Sciatic nerve (tissue), 2 donors: ENCODE measurements around the gene CACNA1B. TPM values are rescaled to one million over a fixed set of nuclear protein-coding genes. Genes with fewer than 3 reads are reported as not detected.

ENCODE experiments used
- ATAC-seq: fragments of 200-7000 bp; cut with Tn5 transposase; one replicate; pipeline ENCODE4 v1.9.1; 2020; ENCODE audit warnings: mild to moderate bottlenecking, moderate library complexity
- DNase-seq: peaks from one replicate; pipeline ENCODE4 v3.0.0-alpha.2; 2020; ENCODE audit warnings: low spot score
- intact Hi-C: fragments of 100-400 bp; cut with DNase I; formaldehyde crosslinking; loops from one replicate; pipeline ENCODE4 v1.14.2; 2022
- total RNA-seq: library from RNA; stranded (reverse); fragmentation: NEBNext Ultra II Directional; extraction: Animal tissue kit (Norgen Biotek cat#: 25700); gene quantifications from one replicate; pipeline ENCODE4 v1.2.1, GENCODE V29; 2021
- donor health status: DM: no; HTN: no; CAD: no.
- donor health status: DM: no; HTN: no; CAD: no.

Gene CACNA1B
- total RNA-seq, 1 donor from 2014 or later, result 0.09 TPM

DNA sequence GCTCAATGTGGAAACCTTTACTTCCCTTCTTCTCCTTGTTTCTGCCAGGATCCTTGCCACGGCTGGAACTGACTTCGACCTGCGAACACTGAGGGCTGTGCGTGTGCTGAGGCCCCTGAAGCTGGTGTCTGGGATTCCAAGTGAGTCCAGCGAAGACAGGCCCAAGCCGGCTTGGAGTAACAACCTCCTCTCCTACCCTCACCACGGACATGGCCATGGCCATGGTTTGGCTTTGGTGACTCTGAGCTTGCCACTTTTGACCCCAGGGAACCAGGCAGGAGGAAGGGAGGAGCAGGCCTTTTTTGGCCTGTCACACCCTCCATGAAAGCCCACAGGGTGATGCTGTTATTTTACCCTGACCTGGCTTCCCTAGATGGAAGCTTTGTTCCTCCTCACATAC lies 35.5 kb downstream of the CACNA1B start:
- ATAC-seq (no peak), DNase-seq (no peak)
- intact Hi-C loops, result no loop called here

DNA sequence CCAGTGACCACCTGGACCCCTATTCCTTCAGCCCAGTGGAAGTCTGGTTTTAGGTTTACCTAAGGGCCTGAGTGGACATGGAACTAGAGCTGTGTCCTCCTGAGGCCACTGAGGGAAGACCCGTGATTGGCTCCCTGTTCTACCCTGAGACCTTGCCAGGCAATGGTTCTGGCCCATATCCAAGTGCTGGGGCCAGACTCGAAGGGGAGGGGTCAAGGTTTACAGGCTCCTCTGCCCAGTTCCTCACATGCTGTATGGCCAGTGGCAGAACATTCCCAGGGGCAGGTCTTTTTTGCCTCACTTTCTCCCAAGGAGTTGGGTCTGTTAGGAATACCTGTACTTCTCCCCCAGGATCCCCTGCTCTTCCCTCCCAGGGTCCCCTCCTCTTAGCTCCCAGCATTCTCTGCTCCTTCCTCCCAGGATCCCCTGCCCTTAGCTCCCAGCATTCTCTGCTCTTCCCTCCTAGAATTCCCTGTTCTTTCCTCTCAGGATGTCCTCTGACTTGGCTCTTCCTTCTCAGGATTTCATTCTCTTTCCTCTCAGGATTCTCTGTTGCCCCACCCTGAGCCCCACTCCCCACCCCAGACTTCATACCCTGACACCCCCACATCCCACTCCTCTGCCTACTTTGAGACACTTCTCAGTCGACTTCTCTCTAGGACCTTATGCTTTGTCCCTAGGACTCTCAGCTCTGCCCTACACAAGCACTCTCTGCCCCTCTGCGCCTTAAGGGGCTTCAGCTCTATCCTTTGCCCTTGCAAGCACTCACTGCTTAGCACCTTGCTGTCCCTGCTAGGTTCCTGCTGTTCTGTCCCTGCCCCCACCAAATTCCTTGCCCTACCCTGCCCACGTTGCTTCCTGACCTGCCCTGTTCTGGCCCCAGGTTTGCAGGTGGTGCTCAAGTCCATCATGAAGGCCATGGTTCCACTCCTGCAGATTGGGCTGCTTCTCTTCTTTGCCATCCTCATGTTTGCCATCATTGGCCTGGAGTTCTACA lies 36.5 kb downstream of the CACNA1B start:
- ATAC-seq (no peak), DNase-seq (no peak)
- intact Hi-C loops, result no loop called here

DNA sequence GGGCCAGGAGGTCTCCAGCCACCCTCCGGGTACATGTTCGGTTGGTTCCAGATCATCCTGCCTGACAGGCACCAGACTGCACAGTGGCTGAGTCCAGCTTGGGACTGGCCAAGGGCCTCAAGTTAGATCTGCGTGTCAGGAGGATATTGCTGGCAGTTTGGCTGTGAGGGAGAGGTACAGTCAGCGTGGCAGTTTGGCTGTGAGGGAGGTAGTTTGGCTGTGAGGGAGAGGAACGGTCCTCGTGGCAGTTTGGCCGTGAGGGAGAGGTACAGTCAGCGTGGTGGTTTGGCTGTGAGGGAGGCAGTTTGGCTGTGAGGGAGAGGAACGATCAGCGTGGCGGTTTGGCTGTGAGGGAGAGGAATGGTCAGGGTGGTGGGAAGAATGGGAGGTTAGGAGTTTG lies 39.0 kb downstream of the CACNA1B start:
- no peak for ATAC-seq
- intact Hi-C loops, result no loop called here
- DNase-seq, result no peak

DNA sequence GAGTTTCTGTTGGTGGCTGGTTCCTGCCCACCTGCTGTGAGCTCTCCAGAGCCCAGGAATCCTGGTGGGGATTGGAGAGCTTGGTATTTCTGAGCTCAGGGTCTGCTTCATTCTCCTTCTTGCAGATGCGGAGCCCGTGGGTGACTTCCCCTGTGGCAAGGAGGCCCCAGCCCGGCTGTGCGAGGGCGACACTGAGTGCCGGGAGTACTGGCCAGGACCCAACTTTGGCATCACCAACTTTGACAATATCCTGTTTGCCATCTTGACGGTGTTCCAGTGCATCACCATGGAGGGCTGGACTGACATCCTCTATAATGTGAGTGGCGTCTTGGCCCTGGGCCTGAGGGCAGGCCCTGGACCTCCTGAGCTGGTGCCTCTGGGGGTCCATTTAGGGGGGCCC lies 39.5 kb downstream of the CACNA1B start:
- ATAC-seq, result no peak
- intact Hi-C loops, result no loop called here
- DNase-seq, result no peak

DNA sequence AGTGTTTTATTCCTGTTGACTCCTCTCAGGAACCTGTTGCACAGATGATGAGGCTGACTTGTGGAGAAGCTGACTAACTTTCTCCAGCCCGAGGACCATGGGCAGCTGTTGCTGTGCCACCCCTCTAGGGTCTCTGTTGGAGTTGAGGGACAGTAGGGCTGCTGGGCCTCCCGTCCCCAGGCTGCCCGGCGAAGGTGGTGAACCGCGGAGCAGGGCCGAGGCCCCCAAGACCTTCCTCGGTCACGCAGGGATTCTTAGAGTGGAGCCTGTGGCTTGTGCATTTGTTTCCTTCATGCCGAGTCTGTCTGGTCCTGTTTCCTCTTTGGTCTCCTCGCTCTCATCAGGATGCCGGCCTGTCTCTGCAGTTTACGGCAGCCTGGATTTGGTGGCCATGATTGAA lies 40.2 kb downstream of the CACNA1B start:
- intact Hi-C loops, result no loop called here
- ATAC-seq (no peak), DNase-seq (no peak)

DNA sequence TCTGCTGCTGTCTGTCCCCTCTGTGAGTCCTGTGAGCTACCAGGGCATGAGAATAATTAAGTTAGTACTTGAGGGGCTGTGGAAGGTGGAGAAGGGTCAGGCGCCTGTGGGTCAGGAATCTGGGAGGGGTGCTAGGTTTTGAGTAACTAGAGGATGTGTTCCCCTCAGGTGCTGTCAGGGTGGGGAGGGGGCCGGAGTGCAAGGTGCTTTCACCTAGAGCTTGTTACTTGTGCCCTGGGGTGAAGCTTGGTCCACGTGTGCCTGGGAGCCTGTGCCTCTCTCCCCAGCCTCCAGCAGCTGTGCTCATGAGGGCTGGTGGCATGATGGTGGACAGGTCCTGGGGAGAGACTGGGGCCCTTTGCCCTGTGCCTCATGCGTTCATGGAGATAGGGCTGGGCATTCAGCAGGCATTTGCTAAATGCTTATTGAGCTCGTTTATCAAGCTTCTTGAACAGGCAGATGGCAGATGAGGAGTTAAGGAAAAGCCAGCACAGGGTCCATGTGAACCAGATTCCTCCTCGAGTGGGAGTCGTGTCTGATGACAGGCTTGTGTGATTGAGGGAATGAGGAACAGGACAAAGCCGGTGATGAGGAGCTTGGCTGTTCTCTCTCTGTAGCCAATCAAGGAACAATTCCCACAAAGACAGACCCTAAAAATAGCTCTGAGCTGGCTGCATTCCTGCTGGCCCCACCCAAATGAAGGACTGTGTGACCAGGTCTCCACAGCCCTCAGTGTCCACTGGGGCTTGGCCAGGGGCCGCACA lies 40.9 kb downstream of the CACNA1B start:
- no peak for DNase-seq
- intact Hi-C loops, result no loop called here
- no peak for ATAC-seq

DNA sequence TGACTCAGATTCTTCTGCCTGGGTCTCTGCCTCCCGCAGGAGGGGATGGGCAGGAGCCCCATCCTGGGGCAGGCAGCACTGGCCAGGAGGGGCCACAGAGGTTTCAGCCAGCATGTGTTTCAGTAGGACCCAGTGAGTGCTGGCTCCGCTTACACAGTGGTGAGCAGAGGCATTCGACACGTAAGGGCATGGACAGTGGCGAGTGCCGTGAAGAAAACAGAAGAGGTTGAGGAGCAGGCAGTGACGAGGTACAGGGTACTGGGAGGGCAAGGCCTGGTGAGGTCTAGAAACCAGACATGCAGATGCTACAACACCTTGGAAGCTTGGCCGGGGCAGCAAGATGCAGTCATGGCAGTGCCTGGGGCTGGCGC lies 41.5 kb downstream of the CACNA1B start:
- ATAC-seq, result no peak
- no peak for DNase-seq
- intact Hi-C loops, result no loop called here

DNA sequence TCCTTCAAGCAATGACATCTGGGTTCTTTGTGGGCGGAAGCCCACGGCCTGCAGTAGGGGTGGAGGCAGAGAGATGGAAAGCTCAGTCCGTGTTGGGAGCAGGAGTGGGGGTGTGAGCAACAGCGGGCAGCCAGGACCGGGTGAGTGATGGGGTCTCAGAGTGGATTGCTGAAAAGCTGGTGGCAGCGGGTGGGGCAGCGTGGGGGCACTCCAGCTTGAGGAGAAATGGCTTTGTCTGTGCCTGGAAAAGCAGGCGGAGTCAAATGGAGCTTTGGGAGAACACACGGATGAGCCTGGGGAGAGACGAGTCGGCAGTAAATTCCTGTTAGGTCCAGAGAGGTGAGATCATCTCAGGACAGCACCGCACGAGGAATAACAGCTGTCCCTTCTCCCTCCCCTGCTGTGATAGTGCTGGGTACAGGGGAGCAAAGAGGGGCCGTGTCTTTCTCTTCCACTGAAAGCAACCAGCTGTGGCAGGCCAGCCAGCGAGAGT lies 42.1 kb downstream of the CACNA1B start:
- intact Hi-C loops, result no loop called here
- no peak for ATAC-seq
- no peak for DNase-seq

DNA sequence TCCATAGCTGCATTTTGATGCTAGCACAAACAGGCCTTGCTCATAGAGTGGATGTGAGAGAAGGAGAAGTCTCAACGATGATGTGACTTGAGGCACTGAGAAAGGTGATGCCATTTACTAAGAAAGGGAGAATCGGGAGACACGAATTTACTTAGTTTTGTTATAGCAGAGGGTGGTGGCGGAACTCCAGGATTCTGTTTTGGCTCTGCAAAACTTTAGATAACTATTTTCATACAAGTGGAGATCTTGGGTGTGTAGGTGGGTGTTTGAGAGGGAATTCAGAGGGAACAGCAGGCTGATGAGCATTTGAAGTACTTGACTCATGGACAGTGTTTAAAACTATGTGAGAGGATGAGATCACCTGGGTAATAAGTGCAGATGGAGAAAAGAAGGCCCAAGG lies 43.2 kb downstream of the CACNA1B start:
- ATAC-seq (no peak), DNase-seq (no peak)
- intact Hi-C loops, result no loop called here

DNA sequence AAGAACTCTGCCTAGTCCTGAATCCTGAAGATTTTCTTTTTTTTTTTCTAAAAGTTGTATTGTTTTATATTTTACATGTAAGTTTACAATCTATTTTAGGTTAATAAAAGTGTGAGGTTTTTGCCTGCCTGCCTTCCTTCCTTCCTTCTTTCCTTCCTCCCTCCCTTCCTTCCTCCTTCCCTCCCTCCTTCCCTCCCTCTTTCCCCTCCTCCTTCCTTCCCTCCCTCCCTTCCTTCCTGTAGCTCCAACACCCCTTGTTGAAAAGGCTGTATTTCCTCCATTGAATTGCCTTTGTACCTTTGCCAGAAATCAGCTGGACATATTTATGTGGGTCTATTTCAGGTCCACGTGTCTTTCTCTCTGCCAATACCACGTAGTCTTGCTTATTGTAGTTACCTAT lies 46.6 kb downstream of the CACNA1B start:
- no peak for ATAC-seq
- no peak for DNase-seq
- intact Hi-C loops, result no loop called here

DNA sequence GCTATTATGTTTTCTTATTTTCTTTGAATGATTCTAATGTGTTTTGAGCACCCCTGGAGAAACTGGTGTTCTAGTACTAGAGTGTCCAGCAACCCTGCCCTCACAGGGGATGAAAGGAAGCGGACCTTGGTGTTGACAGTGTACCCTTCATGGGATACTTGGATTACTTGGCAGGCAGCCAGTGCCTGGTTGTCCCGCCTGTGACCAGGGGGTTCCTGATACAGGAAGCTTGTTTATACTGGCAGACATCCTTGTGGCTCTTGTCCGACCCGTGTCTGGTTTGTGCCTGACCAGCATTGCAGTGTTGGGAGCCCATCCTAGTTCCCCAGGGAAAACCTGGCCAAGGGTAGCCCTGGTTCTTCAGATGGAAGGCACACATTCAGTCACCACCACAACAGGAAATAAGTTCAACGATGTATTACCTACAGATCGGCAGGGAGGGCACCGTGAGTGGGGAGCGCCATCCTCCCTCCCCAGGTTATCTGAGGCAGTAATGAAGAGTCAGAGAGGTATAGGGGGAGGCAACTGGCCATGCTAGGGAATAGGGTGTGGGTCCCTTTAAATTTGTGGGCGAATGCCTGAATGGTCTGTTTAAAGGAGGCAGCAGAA lies 47.3 kb downstream of the CACNA1B start:
- no peak for ATAC-seq
- intact Hi-C loops, result no loop called here

DNA sequence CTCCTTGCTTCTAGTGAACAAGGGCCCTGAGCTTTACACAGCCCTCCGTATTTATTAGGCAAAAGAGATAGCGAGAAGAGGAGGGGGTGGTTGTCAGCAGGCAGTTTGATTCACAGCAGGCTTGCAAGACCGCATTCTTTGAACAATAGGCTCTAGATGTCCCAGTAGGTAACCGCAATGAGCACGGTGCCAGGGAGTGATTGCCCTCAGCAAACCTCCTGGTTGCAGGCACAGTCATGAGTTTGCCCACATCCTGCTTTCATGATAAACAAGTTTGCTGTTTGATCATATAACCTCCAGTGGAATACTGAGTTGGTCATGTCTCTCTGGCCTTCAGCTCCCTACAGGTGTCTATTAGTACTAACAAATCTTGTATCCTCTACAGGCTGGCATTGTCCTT lies 66.1 kb downstream of the CACNA1B start:
- DNase-seq (no peak), ATAC-seq (no peak)
- intact Hi-C loops, result no loop called here

More for the DNA sequence above, 47.3 kb downstream of the CACNA1B start:
- DNase-seq, result no peak

DNA sequence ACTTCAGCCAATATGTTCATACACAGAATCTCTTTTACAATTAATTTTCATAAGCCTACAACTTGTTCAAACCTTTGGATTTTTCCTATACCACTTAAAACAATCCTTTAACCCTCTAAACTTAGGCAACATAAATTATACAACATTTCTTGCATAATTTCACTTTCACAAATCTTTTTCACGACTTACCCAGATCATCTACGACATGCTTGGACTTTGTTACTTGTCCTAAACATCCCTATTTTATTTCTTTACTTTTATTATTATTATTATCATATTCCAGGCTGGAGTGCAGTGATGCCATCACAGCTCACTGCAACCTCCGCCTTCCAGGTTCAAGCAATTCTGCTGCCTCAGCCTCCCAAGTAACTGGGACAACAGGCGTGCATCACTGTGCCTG lies 68.0 kb downstream of the CACNA1B start:
- DNase-seq (no peak), ATAC-seq (no peak)
- intact Hi-C loops, result no loop called here

DNA sequence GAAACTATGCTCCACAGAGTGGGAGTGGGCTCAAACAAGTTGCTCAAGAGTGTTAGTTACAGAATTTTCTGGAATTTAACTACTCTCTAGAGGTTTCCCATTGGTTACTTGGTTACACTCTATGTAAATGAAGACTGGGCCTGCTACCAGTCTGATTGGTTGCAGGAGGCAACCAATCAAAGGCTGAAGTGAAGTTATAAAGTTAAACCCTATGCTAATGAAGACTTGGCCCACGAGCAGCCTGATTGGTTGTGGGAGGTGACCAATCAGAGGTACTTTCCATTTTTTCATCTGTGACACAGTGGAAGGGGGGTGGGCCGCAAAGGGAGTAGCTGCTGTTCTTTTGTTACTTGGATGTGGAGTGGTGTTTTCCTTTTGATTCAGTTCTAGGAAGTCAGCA lies 69.4 kb downstream of the CACNA1B start:
- DNase-seq (no peak), ATAC-seq (no peak)
- intact Hi-C loops, result no loop called here

DNA sequence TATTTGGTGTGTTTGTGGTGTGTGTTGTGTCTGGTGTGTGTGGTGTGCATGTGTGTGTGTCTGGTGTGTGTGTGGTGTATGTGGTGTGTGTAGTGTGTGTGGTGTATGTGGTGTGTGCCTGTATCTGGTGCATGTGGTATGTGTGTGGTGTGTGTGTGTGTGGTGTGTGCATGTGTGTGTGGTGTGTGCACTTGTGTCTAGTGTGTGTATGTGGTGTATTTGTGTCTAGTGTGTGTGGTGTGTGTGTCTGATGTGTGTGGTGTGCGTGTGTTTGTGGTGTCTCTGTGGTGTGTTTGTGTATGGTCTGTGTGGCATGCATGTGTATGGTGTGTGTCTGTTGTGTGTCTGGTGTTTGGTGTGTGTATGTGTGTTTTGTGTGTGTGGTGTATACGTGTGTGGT lies 71.1 kb downstream of the CACNA1B start:
- DNase-seq (no peak), ATAC-seq (no peak)
- intact Hi-C loops, result no loop called here

DNA sequence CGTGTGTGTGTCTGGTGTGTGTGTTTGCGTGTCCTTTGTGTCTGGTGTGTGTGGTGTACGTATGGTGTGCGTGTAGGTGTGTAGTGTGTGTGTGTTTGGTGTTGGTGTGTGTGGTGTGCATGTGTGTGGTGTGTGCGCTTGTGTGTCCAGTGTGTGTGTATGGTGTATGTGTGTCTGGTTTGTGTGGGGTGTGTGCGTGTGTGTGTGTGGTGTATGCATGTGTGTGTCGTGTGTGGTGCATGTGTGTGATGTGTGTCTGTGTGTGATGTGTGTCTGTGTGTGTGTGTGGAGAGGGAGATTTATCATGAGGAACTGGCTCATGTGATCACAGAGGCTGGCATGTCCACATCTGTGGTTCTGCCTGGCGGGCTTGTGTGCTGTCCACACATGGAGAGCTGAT lies 71.7 kb downstream of the CACNA1B start:
- ATAC-seq, result no peak
- intact Hi-C loops, result no loop called here

DNA sequence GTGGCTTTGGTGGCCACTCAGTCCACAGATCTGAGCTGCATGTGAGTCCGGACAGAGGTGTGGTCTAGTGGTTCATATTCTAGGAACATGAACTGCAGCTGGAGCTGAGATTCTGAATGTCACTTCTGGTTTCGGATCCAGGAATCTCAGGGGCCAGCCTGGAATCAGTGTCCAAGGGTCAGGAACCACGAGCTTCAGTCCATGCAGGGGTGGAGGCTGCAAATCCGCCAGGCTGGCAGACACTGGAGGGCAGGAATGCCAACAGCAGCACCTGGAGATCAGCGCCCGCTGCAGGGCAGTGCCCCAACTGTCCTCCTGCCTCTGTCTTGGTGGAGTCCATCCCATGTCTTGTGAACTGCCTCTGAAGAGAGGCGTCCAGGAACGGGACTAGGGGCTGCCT lies 73.5 kb downstream of the CACNA1B start:
- no peak for DNase-seq
- intact Hi-C loops, result no loop called here
- ATAC-seq, result no peak

More for the DNA sequence above, 71.7 kb downstream of the CACNA1B start:
- DNase-seq, result no peak

DNA sequence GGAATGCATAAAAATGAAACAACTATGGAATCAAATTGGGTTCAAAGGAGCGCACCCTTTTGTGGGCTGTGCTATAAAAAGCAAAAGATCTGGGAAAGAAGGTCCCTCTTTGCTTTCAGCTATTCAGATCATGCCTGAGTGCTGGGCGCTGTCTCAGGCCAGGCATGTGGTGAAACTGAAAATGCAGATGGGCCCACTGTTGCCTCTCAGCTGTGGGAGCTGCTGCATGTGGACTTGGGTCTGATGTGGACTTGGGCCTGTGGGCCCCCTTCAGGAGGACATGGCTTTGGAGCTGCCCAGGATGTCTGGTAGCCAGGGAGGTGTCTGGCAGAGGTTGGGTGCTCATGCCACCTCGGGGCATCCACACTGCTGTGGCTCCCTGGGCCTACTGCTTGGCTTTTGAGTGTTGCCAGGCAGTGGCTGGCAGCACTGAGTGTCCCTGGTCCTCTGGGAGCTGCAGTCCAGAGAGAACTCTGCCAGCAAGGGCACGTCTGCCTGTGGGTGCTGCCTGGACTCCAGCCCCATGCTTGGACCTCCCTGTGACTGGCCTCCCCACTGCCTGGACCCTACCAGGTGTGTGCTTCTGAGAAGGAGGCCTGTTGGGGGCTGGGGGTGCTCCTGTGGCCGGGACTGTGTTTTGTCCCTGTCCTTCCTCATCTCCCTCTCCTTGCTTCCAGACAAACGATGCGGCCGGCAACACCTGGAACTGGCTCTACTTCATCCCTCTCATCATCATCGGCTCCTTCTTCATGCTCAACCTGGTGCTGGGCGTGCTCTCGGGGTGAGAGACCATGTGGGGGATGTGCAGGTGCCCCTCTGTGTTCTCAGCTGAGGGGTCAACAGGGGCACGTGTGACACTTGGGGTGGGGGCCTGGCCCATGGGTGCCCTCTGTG lies 74.3 kb downstream of the CACNA1B start:
- intact Hi-C loops, result no loop called here
- ATAC-seq (no peak), DNase-seq (no peak)
